HUES48 (cell line): ENCODE data around the gene RNF4.
"Not testable (repeated sequence)": the region's sequence is repeated elsewhere in the genome, so short reads cannot be mapped to it uniquely, and the experiment has no call there.

Experiments used
- H3K27ac ChIP-seq: one replicate; pipeline ENCODE4 v1.7.0; 2013; ENCODE audit warnings: low read depth, low read length, inconsistent platforms
- H3K27me3 ChIP-seq: 2 replicates; pipeline ENCODE4 v1.6.1; 2013; ENCODE audit warnings: mild to moderate bottlenecking, low read length; ENCODE audit not compliant: control insufficient read depth, insufficient read depth
- H3K36me3 ChIP-seq: 2 replicates; pipeline ENCODE4 v1.6.1; 2013; ENCODE audit warnings: low read length; ENCODE audit not compliant: control insufficient read depth, insufficient read depth
- H3K4me1 ChIP-seq: 2 replicates; pipeline ENCODE4 v1.6.1; 2013; ENCODE audit warnings: mild to moderate bottlenecking, low read length; ENCODE audit not compliant: control insufficient read depth, insufficient read depth
- H3K4me3 ChIP-seq: 2 replicates; pipeline ENCODE4 v1.5.1; 2013; ENCODE audit warnings: mild to moderate bottlenecking, low read depth, low read length
- H3K9ac ChIP-seq: 2 replicates; pipeline ENCODE4 v1.6.1; 2013; ENCODE audit warnings: mild to moderate bottlenecking, low read depth, low read length, moderate library complexity
- H3K9me3 ChIP-seq: 2 replicates; pipeline ENCODE4 v1.6.1; 2013; ENCODE audit warnings: low read length; ENCODE audit not compliant: control insufficient read depth, insufficient read depth

RNF4 gene

DNA sequence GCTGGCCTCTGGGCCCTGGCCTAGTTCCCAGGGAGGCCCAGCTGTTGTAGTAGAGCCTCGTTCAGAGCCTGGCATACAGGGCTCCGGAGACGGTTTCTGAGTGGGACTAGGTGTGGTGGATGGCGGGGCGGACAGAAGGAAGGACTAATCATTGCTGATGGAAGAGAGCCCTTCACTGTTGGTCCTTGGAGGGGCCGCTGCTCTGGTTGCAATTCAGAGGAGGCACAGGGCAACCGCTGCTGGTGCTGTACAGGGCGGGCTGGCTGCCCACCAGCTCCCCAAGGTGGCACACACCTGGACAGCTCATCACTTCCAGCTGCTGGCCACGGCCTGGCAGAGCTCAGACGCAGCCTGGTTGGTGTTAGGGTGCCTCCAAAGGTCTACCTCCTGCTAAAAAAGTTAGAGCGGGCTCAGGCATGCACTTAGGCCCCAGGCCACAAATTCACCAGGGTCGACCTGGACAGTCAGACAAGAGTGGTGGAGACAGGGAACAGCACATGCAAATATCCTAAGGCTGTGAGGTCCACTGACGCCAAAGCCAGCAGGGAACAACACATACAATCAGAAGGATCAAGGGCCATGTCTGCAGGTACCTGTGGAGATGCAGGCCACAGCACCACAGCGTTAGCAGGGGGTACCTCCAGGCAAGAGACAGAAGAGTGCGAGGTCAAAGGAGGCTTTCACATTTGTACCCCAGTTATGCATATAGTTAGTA, 7.5 kb upstream of the RNF4 start:
- no peaks in the 10 kb centered on the region for H3K36me3 ChIP-seq
- peaks cover 23% of the 10 kb centered on the region for H3K27me3 ChIP-seq
- peaks cover 14% of the 10 kb centered on the region; the same call in 1 of the 2 replicates for H3K4me1 ChIP-seq
- H3K9ac ChIP-seq: no peak overlapping the region
- no peak overlapping the region for H3K4me3 ChIP-seq
- no peaks in the 10 kb centered on the region for H3K9me3 ChIP-seq
- no peak overlapping the region for H3K27ac ChIP-seq

DNA sequence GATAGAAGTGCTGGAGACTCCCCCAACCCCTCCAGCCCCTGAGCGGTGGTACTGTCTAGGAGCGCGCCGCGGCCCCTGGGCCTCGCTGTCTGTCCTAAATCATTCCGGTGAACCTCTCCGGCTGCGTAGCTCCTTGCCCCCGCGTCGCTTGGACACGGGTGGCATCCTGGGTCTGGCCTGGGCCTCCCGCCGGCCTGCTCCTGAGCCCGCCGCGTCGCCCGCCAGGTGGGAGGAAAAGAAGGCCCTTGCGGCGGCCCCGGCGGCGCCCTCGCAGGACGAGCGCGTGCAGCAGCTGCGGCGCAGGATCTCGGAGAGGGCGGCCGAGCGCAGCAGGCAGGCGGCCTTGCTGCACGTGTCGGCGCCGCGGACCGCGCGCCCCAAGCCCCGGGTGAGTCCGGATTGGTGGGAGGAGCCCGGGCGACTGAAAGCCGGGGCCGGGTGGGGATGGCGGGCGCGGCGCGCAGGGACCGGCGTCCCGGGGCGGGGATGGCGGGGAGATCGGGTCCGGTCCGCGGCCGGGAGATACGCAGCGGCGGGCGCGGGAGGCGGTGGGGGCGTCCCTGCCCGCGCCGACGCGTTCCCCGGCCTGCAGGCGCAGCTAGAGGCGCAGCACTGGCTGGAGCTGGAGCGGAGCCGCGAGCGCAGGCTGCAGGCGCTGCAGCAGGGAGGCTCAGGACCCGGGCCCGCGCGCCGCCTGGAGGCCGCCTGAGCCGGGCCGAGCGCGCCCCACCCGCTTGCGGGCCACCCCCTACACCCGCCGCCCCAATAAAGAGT, 6.5 kb upstream of the RNF4 start:
- peaks cover 14% of the 10 kb centered on the region; the same call in 1 of the 2 replicates for H3K4me1 ChIP-seq

DNA sequence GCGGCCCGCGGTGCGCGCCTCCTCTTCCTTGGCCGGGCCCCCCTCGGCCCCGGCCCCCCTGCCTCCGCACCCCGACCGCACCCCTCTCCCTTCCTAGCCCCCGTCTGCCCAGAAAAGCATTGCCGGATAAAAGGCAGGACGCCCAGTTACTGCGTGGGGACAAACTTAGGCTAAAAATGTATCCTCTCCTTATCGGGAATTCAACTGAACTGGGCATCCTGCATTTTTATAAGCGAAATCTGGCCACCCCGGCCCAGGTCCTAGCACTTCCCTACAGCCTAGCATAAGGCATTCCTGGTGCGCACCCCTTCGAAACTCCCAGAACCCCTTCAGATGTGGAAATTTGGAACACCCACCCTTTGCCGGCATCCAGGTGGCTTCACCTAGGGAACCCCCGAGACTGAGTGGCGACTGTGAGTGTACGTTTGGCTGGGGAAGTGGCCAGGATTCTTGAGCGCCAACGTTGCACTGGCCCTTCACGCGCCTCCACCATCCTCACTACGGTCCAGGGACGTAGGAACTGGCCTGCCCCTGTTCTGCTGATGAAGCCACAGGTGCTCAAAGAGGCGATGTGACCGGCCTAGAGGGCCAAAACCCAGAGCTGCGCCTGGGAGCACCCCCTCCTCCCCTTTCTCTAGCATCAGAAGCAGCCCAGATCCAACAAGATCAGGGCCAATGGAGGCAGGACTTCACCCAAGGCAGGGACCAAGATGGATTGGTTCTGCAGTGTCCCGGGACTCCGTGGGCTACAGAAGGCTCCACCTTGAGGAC, 5.7 kb upstream of the RNF4 start:
- H3K9me3 ChIP-seq: no peaks in the 10 kb centered on the region
- no peaks in the 10 kb centered on the region for H3K36me3 ChIP-seq
- H3K4me1 ChIP-seq: peaks cover 14% of the 10 kb centered on the region; the same call in 1 of the 2 replicates
- H3K4me3 ChIP-seq: peak overlapping the region; percentile 62; the same call in 1 of the 2 replicates
- H3K9ac ChIP-seq: no peak overlapping the region
- H3K27me3 ChIP-seq: peaks cover 23% of the 10 kb centered on the region
- no peak overlapping the region for H3K27ac ChIP-seq

More for the DNA sequence above, 6.5 kb upstream of the RNF4 start:
- no peak overlapping the region for H3K27ac ChIP-seq
- H3K4me3 ChIP-seq: peak overlapping the region; percentile 62
- H3K27me3 ChIP-seq: peaks cover 23% of the 10 kb centered on the region
- H3K9me3 ChIP-seq: no peaks in the 10 kb centered on the region
- peak overlapping the region; percentile 74 for H3K9ac ChIP-seq
- H3K36me3 ChIP-seq: no peaks in the 10 kb centered on the region

DNA sequence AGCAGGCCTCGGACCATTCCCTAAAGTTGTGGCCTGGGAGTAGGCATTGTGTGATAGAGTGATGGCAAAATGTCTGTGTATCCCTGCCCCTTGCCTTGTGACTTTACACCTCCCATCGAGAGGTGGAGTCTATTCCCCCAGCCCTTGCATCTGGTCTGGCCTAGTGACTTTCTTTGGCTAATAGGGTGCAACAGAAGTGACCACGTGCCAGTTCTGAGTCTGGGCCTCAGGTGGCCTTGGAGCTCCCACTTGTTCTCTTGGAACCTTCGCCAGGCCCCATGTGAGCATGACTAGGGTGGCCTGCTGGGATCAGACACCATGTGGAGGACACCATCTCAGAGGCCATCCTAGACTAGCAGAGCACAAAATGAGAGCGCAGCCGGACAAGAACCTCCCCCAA, 3.9 kb upstream of the RNF4 start:
- Histone ChIP-seq H3K27ac (no peak overlapping the region), H3K9ac (no peak overlapping the region)

DNA sequence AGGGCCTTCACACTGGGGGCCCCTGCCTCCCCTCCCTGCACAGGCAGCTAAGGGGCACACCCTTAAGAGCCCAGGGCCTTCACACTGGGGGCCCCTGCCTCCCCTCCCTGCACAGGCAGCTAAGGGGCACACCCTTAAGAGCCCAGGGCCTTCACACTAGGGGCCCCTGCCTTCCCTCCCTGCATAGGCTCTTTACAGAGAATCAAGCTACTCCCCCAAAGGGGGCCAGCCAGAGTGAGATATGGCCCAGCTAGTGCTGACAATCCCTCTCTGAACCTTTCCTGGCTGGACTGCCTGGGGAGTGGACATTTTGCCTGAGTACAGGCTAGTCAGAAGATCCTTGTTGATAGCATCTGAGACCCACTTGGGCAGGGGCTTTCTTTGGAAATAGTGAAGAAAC, 3.4 kb upstream of the RNF4 start:
- H3K4me1 ChIP-seq: peaks cover 17% of the 10 kb centered on the region
- not testable (repeated sequence) for H3K36me3 ChIP-seq, H3K27ac ChIP-seq, H3K9me3 ChIP-seq, H3K9ac ChIP-seq, H3K4me3 ChIP-seq
- peaks cover 23% of the 10 kb centered on the region for H3K27me3 ChIP-seq

More for the DNA sequence above, 3.9 kb upstream of the RNF4 start:
- Histone ChIP-seq H3K4me1 (peaks cover 14% of the 10 kb centered on the region; the same call in 1 of the 2 replicates), H3K36me3 (no peaks in the 10 kb centered on the region), H3K27me3 (peaks cover 23% of the 10 kb centered on the region), H3K4me3 (no peak overlapping the region), H3K9me3 (no peaks in the 10 kb centered on the region)

DNA sequence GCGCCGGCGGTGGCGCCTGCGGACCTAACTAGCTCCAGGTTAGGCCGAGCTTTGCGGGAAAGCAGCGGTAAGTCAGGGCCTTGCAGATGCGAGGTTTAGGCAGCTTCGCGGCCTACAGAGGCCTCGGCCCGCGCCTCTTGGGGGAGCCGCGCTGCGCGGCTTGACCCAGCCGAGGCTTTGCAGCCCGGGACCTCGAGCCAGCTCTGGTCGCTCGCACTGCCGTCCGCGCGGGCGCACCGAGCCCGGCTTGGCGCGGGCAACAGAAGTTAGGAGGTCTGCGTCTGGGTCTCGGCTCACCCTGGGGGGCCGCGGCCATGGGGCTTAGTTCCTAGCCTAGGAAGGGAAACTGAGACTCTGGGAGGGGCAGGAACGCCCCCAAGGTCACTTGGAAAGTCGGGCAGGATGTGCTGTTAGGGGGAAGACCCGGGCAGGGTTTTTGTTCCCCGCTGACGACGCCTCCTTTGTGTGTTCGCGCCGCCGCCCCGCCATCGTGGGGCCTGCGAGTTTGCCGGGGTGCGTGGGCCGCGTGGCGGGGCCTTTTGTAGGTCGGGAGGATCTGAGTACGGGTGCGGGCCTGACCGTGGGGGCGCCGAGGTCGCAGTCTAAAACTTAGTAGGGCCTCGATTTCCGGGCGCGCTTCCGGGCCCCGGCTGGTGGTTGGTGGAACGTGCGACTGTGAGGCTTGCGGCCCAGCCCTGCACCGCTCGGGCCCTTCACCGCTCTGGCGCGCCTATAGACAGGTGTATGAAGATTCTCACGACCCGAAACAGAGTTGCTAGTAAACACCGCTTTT, 482 bp downstream of the RNF4 start:
- H3K9me3 ChIP-seq: no peaks in the 10 kb centered on the region
- peak overlapping the region; percentile 81 for H3K4me3 ChIP-seq
- peak overlapping the region; percentile 89 for H3K27ac ChIP-seq
- peaks cover 28% of the 10 kb centered on the region for H3K36me3 ChIP-seq
- no peaks in the 10 kb centered on the region for H3K27me3 ChIP-seq
- peak overlapping the region; percentile 81 for H3K9ac ChIP-seq
- peaks cover 10% of the 10 kb centered on the region; the same call in 1 of the 2 replicates for H3K4me1 ChIP-seq

DNA sequence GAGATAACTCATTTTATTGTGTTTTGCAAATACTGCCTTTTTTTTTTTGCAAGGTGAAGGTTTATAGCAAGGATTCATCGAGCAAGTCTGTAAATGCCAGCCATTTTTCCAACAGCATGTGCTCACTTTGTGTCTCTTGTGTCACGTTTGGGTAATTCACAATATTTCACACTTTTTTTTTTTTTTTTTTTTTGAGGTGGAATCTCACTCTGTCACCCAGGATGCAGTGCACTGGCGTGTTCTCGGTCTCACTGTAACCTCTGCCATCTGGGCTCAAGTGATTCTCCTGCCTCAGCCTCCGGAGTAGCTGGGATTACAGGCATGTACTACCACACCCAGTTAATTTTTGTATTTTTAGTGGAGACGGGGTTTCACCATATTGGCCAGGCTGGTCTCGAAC, 1.9 kb downstream of the RNF4 start:
- no peak overlapping the region for H3K27ac ChIP-seq
- H3K9ac ChIP-seq: no peak overlapping the region
- H3K4me3 ChIP-seq: peak overlapping the region; percentile 81
- H3K9me3 ChIP-seq: no peaks in the 10 kb centered on the region
- H3K4me1 ChIP-seq: peaks cover 13% of the 10 kb centered on the region
- H3K36me3 ChIP-seq: peaks cover 30% of the 10 kb centered on the region
- no peaks in the 10 kb centered on the region for H3K27me3 ChIP-seq

DNA sequence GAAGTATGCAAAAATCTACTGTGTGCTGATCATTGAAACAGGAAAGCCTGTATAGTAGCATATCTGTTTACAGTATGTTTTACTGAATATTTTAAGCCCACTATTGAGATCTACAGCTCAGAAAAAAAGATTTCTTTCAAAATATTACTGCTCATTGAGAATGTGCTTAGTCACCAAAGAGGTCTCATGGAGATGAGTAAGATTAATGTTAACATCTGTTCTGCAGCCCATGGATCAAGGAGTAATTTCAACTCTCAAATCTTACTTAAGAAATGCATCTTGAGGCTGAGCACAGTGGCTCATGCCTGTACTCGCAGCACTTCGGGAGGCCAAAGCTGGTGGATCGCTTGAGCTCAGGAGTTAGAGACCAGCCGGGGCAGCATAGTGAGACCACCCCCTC, 3.3 kb downstream of the RNF4 start:
- Histone ChIP-seq H3K27me3 (no peaks in the 10 kb centered on the region), H3K4me3 (no peak overlapping the region), H3K36me3 (peaks cover 35% of the 10 kb centered on the region), H3K4me1 (peaks cover 13% of the 10 kb centered on the region), H3K27ac (no peak overlapping the region), H3K9ac (no peak overlapping the region), H3K9me3 (no peaks in the 10 kb centered on the region)

DNA sequence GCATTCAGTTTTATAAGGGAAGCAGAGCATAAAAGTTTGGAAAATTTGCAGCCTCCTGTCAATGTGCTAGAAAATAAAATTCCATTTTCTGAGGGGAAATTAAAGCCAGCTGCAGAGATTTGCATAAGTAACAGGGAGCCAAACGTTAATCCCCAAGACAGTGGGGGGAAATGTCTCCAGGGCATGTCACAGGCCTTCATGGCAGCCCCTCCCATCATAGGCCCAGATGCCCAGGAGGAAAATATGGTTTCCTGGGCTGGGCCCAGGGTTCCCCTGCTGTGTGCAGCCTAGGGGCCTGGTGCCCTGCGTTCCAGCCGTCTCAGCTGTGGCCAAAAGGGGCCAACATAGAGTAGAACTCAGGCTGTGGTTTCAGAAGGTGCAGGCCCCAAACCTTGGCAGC, 9.3 kb downstream of the RNF4 start:
- Histone ChIP-seq H3K4me1 (peaks cover 24% of the 10 kb centered on the region), H3K27ac (no peak overlapping the region), H3K9me3 (no peaks in the 10 kb centered on the region), H3K9ac (no peak overlapping the region), H3K4me3 (no peak overlapping the region), H3K27me3 (no peaks in the 10 kb centered on the region), H3K36me3 (peaks cover 15% of the 10 kb centered on the region)

DNA sequence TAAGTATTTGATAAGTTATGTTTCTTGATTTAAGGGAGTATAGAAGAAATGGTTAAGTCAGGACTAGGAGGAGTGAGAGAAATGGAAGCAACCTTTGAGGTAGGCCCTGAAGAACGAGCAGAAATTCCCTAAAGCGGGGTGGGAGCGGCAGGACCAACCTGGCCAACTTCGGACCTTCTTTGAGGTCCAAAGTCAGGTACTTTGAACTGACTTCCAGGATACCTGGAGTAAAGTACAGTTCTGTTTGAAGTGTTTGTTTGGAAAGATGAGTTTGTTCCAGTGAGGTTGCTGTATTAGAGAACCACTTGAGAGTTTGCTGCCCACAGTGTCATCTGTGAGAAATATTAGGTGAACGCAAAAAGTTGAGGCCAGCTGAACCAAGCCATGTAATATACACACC, 11.7 kb downstream of the RNF4 start:
- Histone ChIP-seq H3K27me3 (no peaks in the 10 kb centered on the region), H3K4me1 (peaks cover 31% of the 10 kb centered on the region), H3K36me3 (peaks cover 9% of the 10 kb centered on the region), H3K4me3 (no peak overlapping the region), H3K9ac (no peak overlapping the region), H3K27ac (no peak overlapping the region), H3K9me3 (no peaks in the 10 kb centered on the region)
